HepG2 (cell line): ENCODE results near the gene PDHX. TPM values are rescaled to one million over a fixed set of nuclear protein-coding genes. Genes with fewer than 3 reads are reported as not detected.
A peak's percentile ranks its signal among the peaks of the same experiment; 100 is the strongest.

Experiments
- AGO2 ChIP-seq: fragments of 200-400 bp; formaldehyde crosslinking; optimal IDR thresholded peaks from 2 replicates; pipeline ENCODE3; 2017; ENCODE audit warnings: mild to moderate bottlenecking, low read depth, low read length, moderate library complexity
- DZIP1 ChIP-seq: sonication (generic); formaldehyde crosslinking; IDR thresholded peaks from 2 replicates; pipeline ENCODE4 v1.5.0; 2020; ENCODE audit warnings: mild to moderate bottlenecking, missing genetic modification reagents
- FOXP4 ChIP-seq: sonication (generic); formaldehyde crosslinking; IDR thresholded peaks from 2 replicates; pipeline ENCODE4 v1.4.0; 2020; ENCODE audit warnings: missing genetic modification reagents
- HOMEZ ChIP-seq: IDR thresholded peaks from 2 replicates; pipeline ENCODE4 v1.6.1; 2016; ENCODE audit warnings: low read depth
- NFIC ChIP-seq: IDR thresholded peaks from 2 replicates; pipeline ENCODE4 v1.6.1; 2012; ENCODE audit warnings: mild to moderate bottlenecking, low read length, inconsistent platforms
- NR1H2 ChIP-seq: sonication (generic); formaldehyde crosslinking; IDR thresholded peaks from 2 replicates; pipeline ENCODE4 v1.8.1; 2022; ENCODE audit warnings: low read depth, missing genetic modification reagents, borderline replicate concordance
- PPARG ChIP-seq: conservative IDR thresholded peaks from 2 replicates; pipeline ENCODE4 v1.6.1; 2016; ENCODE audit warnings: missing biosample characterization, missing genetic modification reagents
- ZBTB20 ChIP-seq: sonication (generic); formaldehyde crosslinking; IDR thresholded peaks from 2 replicates; pipeline ENCODE4 v1.8.1; 2023; ENCODE audit warnings: missing genetic modification reagents, low read depth, mild to moderate bottlenecking, borderline replicate concordance
- ZBTB3 ChIP-seq: sonication (generic); formaldehyde crosslinking; IDR thresholded peaks from 2 replicates; pipeline ENCODE4 v1.4.0; 2020; ENCODE audit warnings: low read depth, mild to moderate bottlenecking, moderate library complexity, missing genetic modification reagents, borderline replicate concordance
- ZBTB4 ChIP-seq: sonication (generic); formaldehyde crosslinking; IDR thresholded peaks from 2 replicates; pipeline ENCODE4 v1.4.0; 2020; ENCODE audit warnings: missing genetic modification reagents, mild to moderate bottlenecking, borderline replicate concordance
- ZBTB43 ChIP-seq: sonication (generic); formaldehyde crosslinking; conservative IDR thresholded peaks from 2 replicates; pipeline ENCODE4 v1.4.0; 2020; ENCODE audit warnings: missing genetic modification reagents
- ZBTB7A ChIP-seq: sonication (generic); formaldehyde crosslinking; IDR thresholded peaks from 2 replicates; pipeline ENCODE4 v1.8.0; 2022; ENCODE audit warnings: mild to moderate bottlenecking, missing genetic modification reagents
- ZFX ChIP-seq: sonication (generic); formaldehyde crosslinking; IDR thresholded peaks from 2 replicates; pipeline ENCODE4 v1.4.0; 2020; ENCODE audit warnings: mild to moderate bottlenecking, low read depth, missing genetic modification reagents, moderate library complexity
- ZMYM2 ChIP-seq: sonication (generic); formaldehyde crosslinking; IDR thresholded peaks from 2 replicates; pipeline ENCODE4 v1.8.0; 2022; ENCODE audit warnings: mild to moderate bottlenecking, missing genetic modification reagents
- ZNF264 ChIP-seq: sonication (generic); formaldehyde crosslinking; IDR thresholded peaks from 2 replicates; pipeline ENCODE4 v1.4.0; 2020; ENCODE audit warnings: missing genetic modification reagents
- ZNF44 ChIP-seq: sonication (generic); formaldehyde crosslinking; IDR thresholded peaks from 2 replicates; pipeline ENCODE4 v1.5.1; 2020; ENCODE audit warnings: mild to moderate bottlenecking, missing genetic modification reagents
- ZNF572 ChIP-seq: sonication (generic); formaldehyde crosslinking; IDR thresholded peaks from 2 replicates; pipeline ENCODE4 v1.5.1; 2020; ENCODE audit warnings: mild to moderate bottlenecking, missing genetic modification reagents
- polyA plus RNA-seq, 8 experiments: library from polyadenylated mRNA; depleted of rRNA in 3 of 8; stranded (reverse) in 7 of 8; unstranded in 1 of 8; fragments of >200 nt; fragmentation: Illumina TruSeq in 4 of 8; extraction: Trizol in 4 of 8; gene quantifications; 2 replicates each; pipeline versions ENCODE4 v1.2.1 to v1.2.3, GENCODE V29; 2011 to 2016; ENCODE audit warnings: low read depth in 4 of 8, missing spikeins in 1 of 8, mixed read lengths in 1 of 8; ENCODE audit not compliant: insufficient read depth in 1 of 8
- total RNA-seq, 5 experiments: library from RNA; depleted of rRNA; stranded (reverse); fragments of >200 nt; fragmentation: Illumina TruSeq; extraction: Trizol; gene quantifications; 2 replicates each; pipeline ENCODE4 v1.2.3, GENCODE V29; 2016; ENCODE audit warnings: low read depth in 1 of 5

Gene PDHX
- total and polyA plus RNA-seq, 2 of the 13 experiments (the other 11 are each of a cell fraction or from before 2014, with no cell fraction given) = 41.0 to 73.8 TPM

- 0 out of 2 replicates have a peak, but pooled peaks have one; percentile 25 for TF ChIP-seq ZBTB3
- TF ChIP-seq ZMYM2 (CRISPR knock-in tag) = no peak
- TF ChIP-seq AGO2 = peak; percentile 57
- 0 out of 2 replicates have a peak, but pooled peaks have one; percentile 21 for TF ChIP-seq ZNF44 (CRISPR knock-in tag)
- no peak for TF ChIP-seq ZBTB43 (CRISPR knock-in tag)
- TF ChIP-seq NFIC = no peak
- peak; percentile 51; the same call in 1 of the 2 replicates for TF ChIP-seq ZBTB7A (CRISPR knock-in tag)
- peak; percentile 83; the same call in 1 of the 2 replicates for TF ChIP-seq ZNF572
- TF ChIP-seq DZIP1 (CRISPR knock-in tag) = 0 out of 2 replicates have a peak, but pooled peaks have one; percentile 10
- TF ChIP-seq ZBTB4 = 0 out of 2 replicates have a peak, but pooled peaks have one; percentile 47
- TF ChIP-seq PPARG = peak; percentile 45; the same call in 1 of the 2 replicates
- no peak for TF ChIP-seq ZBTB20 (CRISPR knock-in tag)
- TF ChIP-seq NR1H2 (CRISPR knock-in tag) = no peak
- TF ChIP-seq FOXP4 = peak; percentile 25
- peak; percentile 63; the same call in 1 of the 2 replicates for TF ChIP-seq ZNF264 (CRISPR knock-in tag)
- peak; percentile 86 for TF ChIP-seq ZFX (CRISPR knock-in tag)
- 0 out of 2 replicates have a peak, but pooled peaks have one; percentile 10 for TF ChIP-seq HOMEZ
These were observed at the start of gene PDHX, which contains the start of gene APIP (continued) for GRCh38 chr11:34916015-34916842.
